Adipocyte (in vitro differentiated cells): Measurements from ENCODE around the gene APBA2.

Experiments used
- DNase-seq: peaks from one replicate; pipeline ENCODE4 v3.0.0-alpha.2; 2015; ENCODE audit warnings: low read depth
- H3K27me3 ChIP-seq: replicated peaks from 2 replicates; pipeline ENCODE4 v1.7.0; 2013; ENCODE audit warnings: mild to moderate bottlenecking, low read length, moderate library complexity; ENCODE audit not compliant: control insufficient read depth, insufficient read depth
- H3K36me3 ChIP-seq: 2 replicates; pipeline ENCODE4 v1.7.0; 2013; ENCODE audit warnings: low read length, mild to moderate bottlenecking, moderate library complexity; ENCODE audit not compliant: control insufficient read depth, insufficient read depth, severe bottlenecking
- H3K4me1 ChIP-seq: 2 replicates; pipeline ENCODE4 v1.7.0; 2013; ENCODE audit warnings: mild to moderate bottlenecking, low read length, moderate library complexity; ENCODE audit not compliant: control insufficient read depth, insufficient read depth
- H3K4me3 ChIP-seq: 2 replicates; pipeline ENCODE4 v1.7.0; 2013; ENCODE audit warnings: mild to moderate bottlenecking, low read length, moderate library complexity
- H3K9ac ChIP-seq: 2 replicates; pipeline ENCODE4 v1.7.0; 2013; ENCODE audit warnings: mild to moderate bottlenecking, low read length, moderate library complexity
- H3K9me3 ChIP-seq: 2 replicates; pipeline ENCODE4 v1.7.0; 2013; ENCODE audit warnings: mild to moderate bottlenecking, low read length, moderate library complexity; ENCODE audit not compliant: control insufficient read depth

Gene APBA2

GRCh38 chr15:28880680-28881079 is 5.1 kb upstream of the APBA2 start:
- Histone ChIP-seq H3K4me3 (no peak overlapping the region), H3K4me1 (no peaks in the 10 kb centered on the region), H3K27me3 (peaks cover 17% of the 10 kb centered on the region), H3K9ac (no peak overlapping the region), H3K9me3 (no peaks in the 10 kb centered on the region), H3K36me3 (no peaks in the 10 kb centered on the region)
- no peak for DNase-seq

DNA sequence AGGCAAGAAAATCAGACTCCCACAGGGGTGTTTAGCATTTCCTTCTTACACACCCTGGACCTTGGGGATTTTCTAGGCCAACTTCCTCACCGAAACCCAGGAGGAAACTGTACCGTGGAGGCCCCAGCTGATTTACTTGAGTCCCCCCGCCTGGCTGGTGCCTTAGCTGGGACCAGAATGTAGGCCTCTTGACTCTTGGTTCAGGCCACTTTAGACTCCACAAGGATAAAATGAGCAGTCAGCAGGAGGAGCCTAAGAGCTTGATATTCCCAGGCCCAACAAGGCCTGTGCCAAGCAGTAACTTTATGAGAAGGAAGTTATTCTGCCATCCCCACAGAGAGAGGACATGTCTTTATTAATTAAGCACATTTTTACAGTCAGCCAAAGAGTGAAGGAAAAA is 4.6 kb upstream of the APBA2 start:
- Histone ChIP-seq H3K4me3 (no peak overlapping the region), H3K9me3 (no peaks in the 10 kb centered on the region), H3K27me3 (peaks cover 17% of the 10 kb centered on the region), H3K4me1 (no peaks in the 10 kb centered on the region), H3K36me3 (no peaks in the 10 kb centered on the region), H3K9ac (no peak overlapping the region)
- DNase-seq = peak; percentile 31

DNA sequence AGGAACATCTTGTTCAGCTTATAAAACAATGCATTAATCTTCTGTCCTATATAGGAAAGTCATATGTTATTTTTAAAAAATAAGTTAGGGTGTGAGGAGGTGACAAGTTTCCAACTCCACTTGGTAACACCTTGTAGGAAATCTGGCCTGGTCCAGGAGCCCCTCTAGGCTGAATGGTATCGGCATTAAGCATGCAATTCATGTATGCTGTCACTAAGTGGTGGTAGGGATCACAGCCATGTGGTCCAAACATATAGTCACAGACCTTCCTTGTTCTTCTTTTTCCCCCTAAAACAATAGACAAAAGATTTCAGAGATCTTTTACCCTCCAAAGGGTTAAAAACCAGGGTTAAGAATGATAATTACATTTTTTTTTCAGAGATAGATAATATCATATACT is 4.2 kb upstream of the APBA2 start:
- no peaks in the 10 kb centered on the region for H3K4me1 ChIP-seq
- H3K9me3 ChIP-seq = no peaks in the 10 kb centered on the region
- no peak for DNase-seq
- H3K9ac ChIP-seq = no peak overlapping the region
- H3K27me3 ChIP-seq = peaks cover 18% of the 10 kb centered on the region
- no peak overlapping the region for H3K4me3 ChIP-seq
- H3K36me3 ChIP-seq = no peaks in the 10 kb centered on the region

GRCh38 chr15:28884151-28884940 is 1.4 kb upstream of the APBA2 start:
- Histone ChIP-seq H3K4me1 (no peaks in the 10 kb centered on the region), H3K9me3 (no peaks in the 10 kb centered on the region), H3K27me3 (peaks cover 28% of the 10 kb centered on the region), H3K36me3 (no peaks in the 10 kb centered on the region), H3K4me3 (no peak overlapping the region), H3K9ac (no peak overlapping the region)
- no peak for DNase-seq

DNA sequence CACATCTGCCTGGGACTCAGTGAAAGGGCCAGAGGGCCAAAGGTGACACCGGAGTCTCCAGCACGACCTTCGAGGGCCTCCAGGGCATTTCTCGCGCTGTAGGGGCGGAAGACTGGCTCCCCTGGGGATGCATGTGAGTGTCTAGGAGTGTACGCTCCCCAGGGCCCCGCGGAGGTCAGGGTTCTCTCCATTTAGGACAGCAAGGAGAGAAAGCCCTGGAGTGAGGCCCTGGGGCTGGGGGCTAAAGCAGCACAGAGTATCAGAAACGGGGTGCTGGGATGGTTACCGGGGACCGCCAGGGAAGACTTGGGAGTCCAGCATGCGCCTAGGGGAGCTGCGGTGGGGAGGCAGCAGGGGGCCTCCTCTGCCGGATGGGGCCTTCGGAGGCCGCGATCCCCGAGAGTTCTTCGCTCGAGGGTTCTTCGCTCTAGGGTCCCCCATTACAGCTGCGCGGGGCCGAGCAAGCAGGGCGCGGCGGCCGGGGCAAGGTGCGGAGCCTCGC is 595 bp upstream of the APBA2 start:
- Histone ChIP-seq H3K9ac (peak overlapping the region; percentile 20), H3K4me3 (peak overlapping the region; percentile 62), H3K27me3 (peaks cover 27% of the 10 kb centered on the region), H3K9me3 (no peaks in the 10 kb centered on the region), H3K36me3 (no peaks in the 10 kb centered on the region), H3K4me1 (no peaks in the 10 kb centered on the region)
- DNase-seq = no peak

DNA sequence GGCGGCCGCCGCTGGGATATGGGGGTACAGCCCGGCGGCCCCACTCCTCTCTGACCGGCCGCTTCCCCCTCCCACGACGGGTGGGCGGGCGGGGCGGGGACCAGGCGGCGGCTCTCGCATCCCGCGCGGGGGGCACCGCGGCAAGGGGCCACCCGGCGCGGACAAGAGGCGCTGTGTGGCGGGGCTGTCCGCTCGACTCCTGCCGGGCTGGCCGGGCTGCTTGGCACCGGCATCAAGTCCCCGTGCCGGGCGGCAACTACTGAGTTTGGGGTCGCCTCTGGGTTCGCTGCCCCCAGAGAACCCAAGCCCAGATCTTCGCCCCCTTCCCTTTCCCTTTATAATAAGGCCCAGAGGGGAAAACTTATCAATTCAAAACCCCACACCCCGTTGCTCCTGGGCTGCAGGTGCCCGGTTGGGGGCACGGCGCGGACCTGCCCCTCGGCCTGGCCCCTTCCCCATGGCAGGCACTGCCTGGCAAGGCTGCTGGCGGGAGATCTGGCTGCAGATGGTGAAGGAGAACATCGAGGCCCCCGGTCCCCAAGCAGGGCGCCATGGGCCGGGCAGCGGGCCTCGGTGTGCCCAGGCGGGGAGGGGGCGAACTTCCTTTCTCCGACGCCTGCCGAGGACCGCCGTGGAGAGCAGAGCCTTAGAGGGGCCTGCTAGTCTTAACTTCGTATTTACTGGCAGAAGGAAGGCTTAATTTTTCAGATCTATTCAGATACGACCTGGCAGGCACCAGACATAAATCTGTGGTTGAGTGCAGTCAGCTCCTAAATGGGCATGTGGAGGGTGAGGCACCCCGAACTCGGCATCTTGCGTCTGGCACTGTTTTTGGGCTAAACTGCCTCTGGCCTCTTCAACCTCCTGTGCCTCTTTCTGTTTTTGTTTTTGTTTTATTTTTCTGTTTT is 911 bp downstream of the APBA2 start:
- Histone ChIP-seq H3K9ac (peak overlapping the region; percentile 20), H3K9me3 (no peaks in the 10 kb centered on the region), H3K4me1 (no peaks in the 10 kb centered on the region), H3K4me3 (no peak overlapping the region), H3K36me3 (no peaks in the 10 kb centered on the region), H3K27me3 (peaks cover 27% of the 10 kb centered on the region)
- DNase-seq = peak; percentile 52

GRCh38 chr15:28887339-28888174 is 1.8 kb downstream of the APBA2 start:
- no peaks in the 10 kb centered on the region for H3K36me3 ChIP-seq
- H3K9ac ChIP-seq = no peak overlapping the region
- peaks cover 27% of the 10 kb centered on the region for H3K27me3 ChIP-seq
- H3K4me3 ChIP-seq = no peak overlapping the region
- no peaks in the 10 kb centered on the region for H3K4me1 ChIP-seq
- no peak for DNase-seq
- H3K9me3 ChIP-seq = no peaks in the 10 kb centered on the region

GRCh38 chr15:28888302-28888894 is 2.6 kb downstream of the APBA2 start:
- Histone ChIP-seq H3K27me3 (peaks cover 27% of the 10 kb centered on the region), H3K36me3 (no peaks in the 10 kb centered on the region), H3K9me3 (no peaks in the 10 kb centered on the region), H3K9ac (no peak overlapping the region), H3K4me1 (no peaks in the 10 kb centered on the region), H3K4me3 (no peak overlapping the region)
- no peak for DNase-seq

DNA sequence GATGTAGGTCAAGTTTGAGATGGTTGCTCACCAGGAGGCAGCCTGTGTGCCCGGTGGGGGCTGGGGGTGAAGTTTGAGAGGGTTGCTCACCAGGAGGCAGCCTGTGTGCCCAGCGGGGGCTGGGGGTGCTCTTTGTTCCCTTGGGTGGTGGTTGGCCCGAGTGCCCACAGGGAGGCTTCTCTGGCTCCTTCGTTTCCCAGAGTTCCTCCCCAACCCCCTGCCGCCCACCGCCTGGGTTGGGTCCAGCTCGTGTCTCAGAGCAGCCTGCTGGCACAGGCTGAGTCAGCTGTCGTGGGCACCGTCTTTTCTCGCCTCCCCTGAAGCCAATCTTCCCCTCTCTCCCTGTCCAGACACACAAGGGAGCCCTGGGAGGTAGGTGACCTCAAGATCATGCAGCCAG is 3.1 kb downstream of the APBA2 start:
- peaks cover 27% of the 10 kb centered on the region for H3K27me3 ChIP-seq
- H3K9me3 ChIP-seq = no peaks in the 10 kb centered on the region
- no peaks in the 10 kb centered on the region for H3K4me1 ChIP-seq
- no peak overlapping the region for H3K9ac ChIP-seq
- no peak for DNase-seq
- no peaks in the 10 kb centered on the region for H3K36me3 ChIP-seq
- H3K4me3 ChIP-seq = no peak overlapping the region

DNA sequence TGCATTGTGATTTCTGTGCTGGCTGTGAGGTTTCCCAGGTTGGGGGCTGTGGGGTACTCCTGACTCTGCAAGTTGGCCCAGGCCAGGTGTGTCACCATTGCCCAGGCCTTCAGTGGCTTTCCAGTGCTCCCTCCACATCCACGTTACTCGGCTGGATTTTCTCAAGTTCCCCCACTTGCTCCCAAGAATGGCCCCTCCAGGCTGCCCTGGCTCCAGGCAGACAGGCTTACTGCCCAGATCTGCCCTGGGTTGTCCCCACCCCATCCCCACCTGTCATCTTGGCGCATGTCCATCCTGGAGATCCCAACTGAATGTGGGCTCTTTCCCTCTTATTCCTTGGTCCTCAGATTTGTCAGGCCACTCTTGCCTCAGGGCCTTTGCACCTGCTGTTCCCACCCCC is 3.6 kb downstream of the APBA2 start:
- no peaks in the 10 kb centered on the region for H3K9me3 ChIP-seq
- no peak overlapping the region for H3K4me3 ChIP-seq
- H3K4me1 ChIP-seq = no peaks in the 10 kb centered on the region
- no peak for DNase-seq
- no peaks in the 10 kb centered on the region for H3K36me3 ChIP-seq
- H3K9ac ChIP-seq = no peak overlapping the region
- H3K27me3 ChIP-seq = peaks cover 27% of the 10 kb centered on the region
